SU-DHL-6 (cell line): ENCODE measurements around the gene NEU4.

Experiments used
- CTCF ChIP-seq: fragments of 200-600 bp; sonication (generic); IDR thresholded peaks from one replicate; pipeline ENCODE4 v1.5.1; 2017; ENCODE audit warnings: antibody characterized with exemption, mild to moderate bottlenecking, low read length, moderate library complexity; ENCODE audit not compliant: insufficient read depth, poor library complexity, severe bottlenecking
- EZH2phosphoT487 ChIP-seq: fragments of 200-600 bp; sonication (generic), shearing (Covaris generic); conservative IDR thresholded peaks from 2 replicates; pipeline ENCODE4 v1.6.1; 2018; ENCODE audit warnings: mild to moderate bottlenecking, antibody characterized with exemption, low read length, moderate library complexity, mixed read lengths

DNA sequence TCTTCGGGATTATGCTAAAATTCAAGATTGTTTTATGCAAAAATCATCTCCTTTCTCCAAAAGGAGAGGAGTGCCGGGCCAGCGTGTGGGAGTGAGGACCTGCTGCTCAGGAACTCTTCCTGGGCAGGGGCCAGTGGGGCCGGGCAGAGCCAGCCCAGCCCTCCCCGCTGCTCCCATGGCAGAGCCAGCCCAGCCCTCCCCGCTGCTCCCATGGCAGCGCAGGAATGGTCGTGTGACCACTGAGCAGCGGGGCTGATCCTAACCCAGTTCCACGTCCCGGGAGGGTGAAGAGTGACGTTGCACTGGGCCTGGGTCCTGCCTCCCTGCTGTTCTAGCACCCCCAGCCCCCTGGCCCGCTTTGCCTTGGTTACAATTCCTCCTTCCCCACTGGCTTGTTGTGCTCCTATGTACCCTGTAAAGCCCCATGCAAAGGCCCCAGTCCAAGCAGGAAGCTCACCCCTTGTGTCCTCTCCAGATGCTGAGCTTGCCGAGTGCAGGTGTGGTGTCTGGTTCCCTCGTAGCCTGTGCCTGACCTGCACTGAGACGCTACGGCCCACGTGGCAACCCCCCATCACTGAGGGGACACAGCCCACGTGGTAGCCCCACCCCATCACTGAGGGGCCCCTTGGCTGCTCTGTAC, 11.4 kb upstream of the NEU4 start:
- TF ChIP-seq CTCF = no peak
- no peak for TF ChIP-seq EZH2phosphoT487
